GM23338 (cell line): Measurements from ENCODE around the gene NRIP1. TPM values are rescaled to one million over a fixed set of nuclear protein-coding genes. Genes with fewer than 3 reads are reported as not detected.

Experiments used
- ATAC-seq: fragments of 200-7000 bp; cut with Tn5 transposase; 3 replicates; pipeline ENCODE4 v1.9.1; 2020
- DNase-seq: peaks from one replicate; pipeline ENCODE4 v3.0.0-alpha.2; 2015; ENCODE audit warnings: low spot score
- H2AFZ ChIP-seq: fragments of 200-600 bp; sonication (generic); 2 replicates; pipeline ENCODE4 v1.8.0; 2016; ENCODE audit warnings: antibody characterized with exemption, mild to moderate bottlenecking, moderate library complexity
- H3F3A ChIP-seq: fragments of 200-600 bp; sonication (generic); replicated peaks from 2 replicates; pipeline ENCODE4 v1.8.0; 2017; ENCODE audit warnings: antibody characterized with exemption, mixed run types, low read depth
- H3K27ac ChIP-seq: fragments of 200-600 bp; sonication (generic); 2 replicates; pipeline ENCODE4 v1.6.1; 2016; ENCODE audit warnings: low read depth
- H3K27me3 ChIP-seq: fragments of 200-600 bp; sonication (generic); 2 replicates; pipeline ENCODE4 v1.8.0; 2016; ENCODE audit warnings: mild to moderate bottlenecking, mixed run types, moderate library complexity; ENCODE audit not compliant: insufficient read depth
- H3K36me3 ChIP-seq: fragments of 200-600 bp; sonication (generic); 2 replicates; pipeline ENCODE4 v1.8.0; 2016; ENCODE audit warnings: mild to moderate bottlenecking; ENCODE audit not compliant: insufficient read depth
- H3K4me1 ChIP-seq: fragments of 200-600 bp; sonication (generic); 2 replicates; pipeline ENCODE4 v1.8.0; 2016; ENCODE audit warnings: mild to moderate bottlenecking, moderate library complexity; ENCODE audit not compliant: insufficient read depth
- H3K4me2 ChIP-seq: fragments of 200-600 bp; sonication (generic); 2 replicates; pipeline ENCODE4 v1.7.1; 2017; ENCODE audit warnings: mixed run types
- H3K4me3 ChIP-seq: fragments of 200-600 bp; sonication (generic); 2 replicates; pipeline ENCODE4 v1.6.1; 2016; ENCODE audit warnings: mixed run types
- H3K79me2 ChIP-seq: fragments of 200-600 bp; sonication (generic); replicated peaks from 2 replicates; pipeline ENCODE4 v1.8.0; 2017; ENCODE audit warnings: mild to moderate bottlenecking; ENCODE audit not compliant: insufficient read depth
- H3K9me2 ChIP-seq: fragments of 200-600 bp; sonication (generic); 2 replicates; pipeline ENCODE4 v1.8.0; 2017; ENCODE audit not compliant: insufficient read depth
- H4K20me1 ChIP-seq: fragments of 200-600 bp; sonication (generic); replicated peaks from 2 replicates; pipeline ENCODE4 v1.8.0; 2017; ENCODE audit warnings: mild to moderate bottlenecking; ENCODE audit not compliant: insufficient read depth
- H3K27ac Mint-ChIP-seq: 2 replicates; pipeline ENCODE4 v1.8.0; 2020; ENCODE audit warnings: inconsistent platforms, mild to moderate bottlenecking, moderate library complexity, mixed read lengths
- H3K27me3 Mint-ChIP-seq: 3 replicates; pipeline ENCODE4 v1.8.0; 2022; ENCODE audit warnings: low read depth, mild to moderate bottlenecking, moderate library complexity, mixed read lengths, inconsistent platforms; ENCODE audit not compliant: insufficient read depth, poor library complexity
- H3K36me3 Mint-ChIP-seq: 3 replicates; pipeline ENCODE4 v1.8.0; 2021; ENCODE audit warnings: low read depth, mild to moderate bottlenecking, inconsistent platforms, moderate library complexity, mixed read lengths
- H3K4me1 Mint-ChIP-seq: 3 replicates; pipeline ENCODE4 v1.8.0; 2020; ENCODE audit warnings: mild to moderate bottlenecking, inconsistent platforms, mixed read lengths
- H3K4me3 Mint-ChIP-seq: 3 replicates; pipeline ENCODE4 v1.8.0; 2021; ENCODE audit warnings: moderate library complexity, mild to moderate bottlenecking, inconsistent platforms, mixed read lengths
- H3K9me3 Mint-ChIP-seq: 3 replicates; pipeline ENCODE4 v1.8.0; 2020; ENCODE audit warnings: moderate library complexity, mild to moderate bottlenecking, inconsistent platforms, mixed read lengths
- CREB1 ChIP-seq: fragments of 250-450 bp; sonication (Bioruptor Pico); IDR thresholded peaks from 2 replicates; pipeline ENCODE4 v1.5.0; 2020; ENCODE audit warnings: low read depth, mild to moderate bottlenecking, moderate library complexity
- CTCF ChIP-seq, 2 experiments: fragments of 200-600 bp in 1 of 2; sonication (generic) in 1 of 2; conservative IDR thresholded peaks; 2 replicates each; pipeline versions ENCODE4 v1.5.1 to v1.6.1; 2016 to 2017; ENCODE audit warnings: antibody characterized with exemption in 2 of 2, low read depth in 2 of 2, mild to moderate bottlenecking in 2 of 2, moderate library complexity in 1 of 2
- EZH2 ChIP-seq: fragments of 200-600 bp; sonication (generic); IDR thresholded peaks from one replicate; pipeline ENCODE4 v1.8.0; 2017; ENCODE audit warnings: antibody characterized with exemption, mild to moderate bottlenecking, low read depth; ENCODE audit not compliant: unreplicated experiment
- EZH2phosphoT487 ChIP-seq: fragments of 200-600 bp; sonication (generic); IDR thresholded peaks from one replicate; pipeline ENCODE4 v1.8.1; 2018; ENCODE audit warnings: antibody characterized with exemption; ENCODE audit not compliant: unreplicated experiment
- JUNB ChIP-seq: IDR thresholded peaks from one replicate; pipeline ENCODE4 v1.6.1; 2016; ENCODE audit warnings: antibody characterized with exemption; ENCODE audit not compliant: unreplicated experiment
- NANOG ChIP-seq: IDR thresholded peaks from 2 replicates; pipeline ENCODE4 v1.6.1; 2016; ENCODE audit warnings: antibody characterized with exemption, borderline replicate concordance
- POLR2AphosphoS5 ChIP-seq: IDR thresholded peaks from 2 replicates; pipeline ENCODE4 v1.6.1; 2016; ENCODE audit warnings: antibody characterized with exemption, low read depth
- REST ChIP-seq: IDR thresholded peaks from one replicate; pipeline ENCODE4 v1.6.1; 2018; ENCODE audit warnings: antibody characterized with exemption; ENCODE audit not compliant: unreplicated experiment
- STAT1 ChIP-seq: IDR thresholded peaks from one replicate; pipeline ENCODE4 v1.6.1; 2016; ENCODE audit warnings: antibody characterized with exemption; ENCODE audit not compliant: unreplicated experiment
- ZNF114 ChIP-seq: fragments of 250-450 bp; sonication (Bioruptor Pico); IDR thresholded peaks from 2 replicates; pipeline ENCODE4 v1.5.0; 2020; ENCODE audit warnings: mild to moderate bottlenecking, moderate library complexity
- ZNF331 ChIP-seq: fragments of 250-450 bp; sonication (Bioruptor Pico); IDR thresholded peaks from 2 replicates; pipeline ENCODE4 v1.5.0; 2020; ENCODE audit warnings: low read depth, mild to moderate bottlenecking, moderate library complexity
- polyA plus RNA-seq: library from polyadenylated mRNA; unstranded; fragments of >200 nt; fragmentation: Nextera tagmentation; extraction: Ambion mirVana; gene quantifications from 2 replicates; pipeline ENCODE4 v1.2.1, GENCODE V29; 2016
- total RNA-seq: library from RNA; depleted of rRNA; stranded (reverse); fragments of >200 nt; shearing (Covaris generic); gene quantifications from 2 replicates; pipeline ENCODE4 v1.2.3, GENCODE V29; 2014
- TF ChIP-seq, protein P1 (sequence below): IDR thresholded peaks from 2 replicates; pipeline ENCODE4 v1.6.1; 2016; ENCODE audit warnings: antibody characterized with exemption
- TF ChIP-seq, protein P2 (sequence below): fragments of 250-450 bp; sonication (Bioruptor Pico); IDR thresholded peaks from 2 replicates; pipeline ENCODE4 v1.5.0; 2020; ENCODE audit warnings: mild to moderate bottlenecking, moderate library complexity

The NRIP1 gene
- total and polyA plus RNA-seq, 2 experiments from 2014 or later = 3.0 to 9.0 TPM

DNA sequence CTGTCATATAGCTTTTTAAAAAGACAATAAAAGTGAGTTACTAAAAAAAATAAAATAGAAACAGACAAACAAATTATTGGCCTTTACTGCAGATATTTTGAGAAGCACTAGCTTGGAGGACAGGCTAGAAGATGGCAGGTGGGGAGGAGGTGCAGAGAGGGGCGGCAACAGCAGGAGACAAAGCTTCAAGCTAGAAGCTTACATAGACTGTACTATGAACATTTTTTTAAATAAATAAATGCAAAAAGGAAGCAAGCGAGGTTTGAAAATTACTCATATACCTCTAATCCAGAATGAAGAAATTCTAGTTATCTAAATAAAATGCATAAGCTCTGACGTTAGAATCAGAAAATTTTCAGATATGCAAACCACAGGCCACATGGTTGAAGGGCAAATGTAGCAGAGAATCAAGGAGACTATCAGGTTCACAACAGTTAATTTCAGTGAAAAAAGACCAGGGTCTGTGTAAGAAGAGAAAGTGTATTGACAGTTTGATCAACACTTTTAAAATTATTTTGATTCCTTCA lies 54.9 kb downstream of the NRIP1 start:
- no peaks in the 10 kb centered on the region; the same call in 1 of the 2 replicates for H3K79me2 ChIP-seq
- H3K4me1 Mint-ChIP-seq = peaks cover 26% of the 10 kb centered on the region
- no peak overlapping the region for H3K4me3 ChIP-seq
- no peaks in the 10 kb centered on the region for H3K9me2 ChIP-seq
- no peak overlapping the region for H2AFZ ChIP-seq
- H3K27ac Mint-ChIP-seq = no peak overlapping the region
- no peak overlapping the region for H3K4me3 Mint-ChIP-seq
- no peaks in the 10 kb centered on the region for H3K36me3 ChIP-seq
- TF ChIP-seq, protein P1, sequence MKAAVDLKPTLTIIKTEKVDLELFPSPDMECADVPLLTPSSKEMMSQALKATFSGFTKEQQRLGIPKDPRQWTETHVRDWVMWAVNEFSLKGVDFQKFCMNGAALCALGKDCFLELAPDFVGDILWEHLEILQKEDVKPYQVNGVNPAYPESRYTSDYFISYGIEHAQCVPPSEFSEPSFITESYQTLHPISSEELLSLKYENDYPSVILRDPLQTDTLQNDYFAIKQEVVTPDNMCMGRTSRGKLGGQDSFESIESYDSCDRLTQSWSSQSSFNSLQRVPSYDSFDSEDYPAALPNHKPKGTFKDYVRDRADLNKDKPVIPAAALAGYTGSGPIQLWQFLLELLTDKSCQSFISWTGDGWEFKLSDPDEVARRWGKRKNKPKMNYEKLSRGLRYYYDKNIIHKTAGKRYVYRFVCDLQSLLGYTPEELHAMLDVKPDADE = no peak
- no peak for TF ChIP-seq EZH2phosphoT487
- no peak for TF ChIP-seq JUNB
- TF ChIP-seq CTCF (conservative IDR thresholded peaks at IDR 0.05; ENCODE audit: low read depth in 2 of 2) = no peak
- no peak for TF ChIP-seq POLR2AphosphoS5
- TF ChIP-seq ZNF114 (CRISPR knock-in tag) = no peak
- TF ChIP-seq, protein P2, sequence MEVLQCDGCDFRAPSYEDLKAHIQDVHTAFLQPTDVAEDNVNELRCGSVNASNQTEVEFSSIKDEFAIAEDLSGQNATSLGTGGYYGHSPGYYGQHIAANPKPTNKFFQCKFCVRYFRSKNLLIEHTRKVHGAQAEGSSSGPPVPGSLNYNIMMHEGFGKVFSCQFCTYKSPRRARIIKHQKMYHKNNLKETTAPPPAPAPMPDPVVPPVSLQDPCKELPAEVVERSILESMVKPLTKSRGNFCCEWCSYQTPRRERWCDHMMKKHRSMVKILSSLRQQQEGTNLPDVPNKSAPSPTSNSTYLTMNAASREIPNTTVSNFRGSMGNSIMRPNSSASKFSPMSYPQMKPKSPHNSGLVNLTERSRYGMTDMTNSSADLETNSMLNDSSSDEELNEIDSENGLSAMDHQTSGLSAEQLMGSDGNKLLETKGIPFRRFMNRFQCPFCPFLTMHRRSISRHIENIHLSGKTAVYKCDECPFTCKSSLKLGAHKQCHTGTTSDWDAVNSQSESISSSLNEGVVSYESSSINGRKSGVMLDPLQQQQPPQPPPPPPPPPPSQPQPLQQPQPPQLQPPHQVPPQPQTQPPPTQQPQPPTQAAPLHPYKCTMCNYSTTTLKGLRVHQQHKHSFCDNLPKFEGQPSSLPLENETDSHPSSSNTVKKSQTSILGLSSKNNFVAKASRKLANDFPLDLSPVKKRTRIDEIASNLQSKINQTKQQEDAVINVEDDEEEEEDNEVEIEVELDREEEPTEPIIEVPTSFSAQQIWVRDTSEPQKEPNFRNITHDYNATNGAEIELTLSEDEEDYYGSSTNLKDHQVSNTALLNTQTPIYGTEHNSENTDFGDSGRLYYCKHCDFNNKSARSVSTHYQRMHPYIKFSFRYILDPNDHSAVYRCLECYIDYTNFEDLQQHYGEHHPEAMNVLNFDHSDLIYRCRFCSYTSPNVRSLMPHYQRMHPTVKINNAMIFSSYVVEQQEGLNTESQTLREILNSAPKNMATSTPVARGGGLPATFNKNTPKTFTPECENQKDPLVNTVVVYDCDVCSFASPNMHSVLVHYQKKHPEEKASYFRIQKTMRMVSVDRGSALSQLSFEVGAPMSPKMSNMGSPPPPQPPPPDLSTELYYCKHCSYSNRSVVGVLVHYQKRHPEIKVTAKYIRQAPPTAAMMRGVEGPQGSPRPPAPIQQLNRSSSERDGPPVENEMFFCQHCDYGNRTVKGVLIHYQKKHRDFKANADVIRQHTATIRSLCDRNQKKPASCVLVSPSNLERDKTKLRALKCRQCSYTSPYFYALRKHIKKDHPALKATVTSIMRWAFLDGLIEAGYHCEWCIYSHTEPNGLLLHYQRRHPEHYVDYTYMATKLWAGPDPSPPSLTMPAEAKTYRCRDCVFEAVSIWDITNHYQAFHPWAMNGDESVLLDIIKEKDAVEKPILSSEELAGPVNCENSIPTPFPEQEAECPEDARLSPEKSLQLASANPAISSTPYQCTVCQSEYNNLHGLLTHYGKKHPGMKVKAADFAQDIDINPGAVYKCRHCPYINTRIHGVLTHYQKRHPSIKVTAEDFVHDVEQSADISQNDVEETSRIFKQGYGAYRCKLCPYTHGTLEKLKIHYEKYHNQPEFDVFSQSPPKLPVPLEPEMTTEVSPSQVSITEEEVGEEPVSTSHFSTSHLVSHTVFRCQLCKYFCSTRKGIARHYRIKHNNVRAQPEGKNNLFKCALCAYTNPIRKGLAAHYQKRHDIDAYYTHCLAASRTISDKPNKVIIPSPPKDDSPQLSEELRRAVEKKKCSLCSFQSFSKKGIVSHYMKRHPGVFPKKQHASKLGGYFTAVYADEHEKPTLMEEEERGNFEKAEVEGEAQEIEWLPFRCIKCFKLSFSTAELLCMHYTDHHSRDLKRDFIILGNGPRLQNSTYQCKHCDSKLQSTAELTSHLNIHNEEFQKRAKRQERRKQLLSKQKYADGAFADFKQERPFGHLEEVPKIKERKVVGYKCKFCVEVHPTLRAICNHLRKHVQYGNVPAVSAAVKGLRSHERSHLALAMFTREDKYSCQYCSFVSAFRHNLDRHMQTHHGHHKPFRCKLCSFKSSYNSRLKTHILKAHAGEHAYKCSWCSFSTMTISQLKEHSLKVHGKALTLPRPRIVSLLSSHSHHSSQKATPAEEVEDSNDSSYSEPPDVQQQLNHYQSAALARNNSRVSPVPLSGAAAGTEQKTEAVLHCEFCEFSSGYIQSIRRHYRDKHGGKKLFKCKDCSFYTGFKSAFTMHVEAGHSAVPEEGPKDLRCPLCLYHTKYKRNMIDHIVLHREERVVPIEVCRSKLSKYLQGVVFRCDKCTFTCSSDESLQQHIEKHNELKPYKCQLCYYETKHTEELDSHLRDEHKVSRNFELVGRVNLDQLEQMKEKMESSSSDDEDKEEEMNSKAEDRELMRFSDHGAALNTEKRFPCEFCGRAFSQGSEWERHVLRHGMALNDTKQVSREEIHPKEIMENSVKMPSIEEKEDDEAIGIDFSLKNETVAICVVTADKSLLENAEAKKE = no peak
- no peak for TF ChIP-seq ZNF331 (CRISPR knock-in tag)
- no peak for TF ChIP-seq NANOG
- TF ChIP-seq STAT1 = no peak
- no peak for TF ChIP-seq EZH2
- TF ChIP-seq CREB1 = no peak
- TF ChIP-seq REST = no peak
- no peaks in the 10 kb centered on the region for H3K27me3 ChIP-seq
- H3K27ac ChIP-seq = no peak overlapping the region
- H3K9me3 Mint-ChIP-seq = no peaks in the 10 kb centered on the region
- DNase-seq = no peak
- H3K36me3 Mint-ChIP-seq = no peaks in the 10 kb centered on the region; the same call in 2 of the 3 replicates
- no peaks in the 10 kb centered on the region for H4K20me1 ChIP-seq
- ATAC-seq = no peak
- H3K4me1 ChIP-seq = peaks cover 13% of the 10 kb centered on the region
- H3K27me3 Mint-ChIP-seq = peaks cover 3% of the 10 kb centered on the region
- H3K4me2 ChIP-seq = no peak overlapping the region
- no peaks in the 10 kb centered on the region for H3F3A ChIP-seq
